Dedifferentiated amniotic fluid mesenchymal stem cell (primary cell): ENCODE measurements around the gene HVCN1.
"Not testable (repeated sequence)": the region's sequence is repeated elsewhere in the genome, so short reads cannot be mapped to it uniquely, and the experiment has no call there.

ENCODE experiments used
- DNase-seq: peaks from one replicate; pipeline ENCODE4 v3.0.0-alpha.2; 2016; ENCODE audit errors: extremely low spot score

HVCN1 gene

DNA sequence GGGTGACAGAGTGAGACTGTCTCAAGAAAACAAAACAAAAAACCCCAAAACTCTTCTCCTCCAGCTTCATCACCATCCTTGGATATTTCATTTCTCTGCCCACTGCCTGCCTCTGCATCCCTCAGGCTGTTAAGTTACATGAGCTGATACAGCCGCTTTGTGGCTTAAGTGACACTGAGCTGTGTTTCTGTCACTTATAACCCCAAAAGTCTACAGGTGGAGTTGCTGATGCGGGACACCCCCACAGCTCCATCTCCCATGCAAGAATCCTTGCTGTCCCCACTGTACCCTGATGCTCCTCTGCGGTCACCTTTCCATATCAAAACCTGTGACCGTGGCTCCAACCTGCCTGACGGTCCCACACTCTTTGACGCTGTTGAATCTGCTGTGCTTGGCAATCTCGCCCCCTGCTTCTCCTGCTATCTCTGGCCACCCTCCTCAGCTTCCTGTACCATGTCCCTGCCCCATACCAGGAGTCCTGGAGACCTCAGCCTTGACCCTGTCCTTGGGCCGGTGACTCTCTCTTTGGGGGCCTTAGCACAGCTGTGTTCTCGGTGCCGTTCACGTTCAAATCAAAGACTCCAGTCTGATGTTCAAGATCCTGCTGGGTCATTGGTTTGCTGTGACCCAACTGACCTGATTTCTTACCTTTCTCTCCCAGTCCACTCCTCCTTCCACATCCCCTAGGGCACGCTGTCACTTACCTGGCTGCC is 20.3 kb downstream of the HVCN1 start:
- no peak for DNase-seq

DNA sequence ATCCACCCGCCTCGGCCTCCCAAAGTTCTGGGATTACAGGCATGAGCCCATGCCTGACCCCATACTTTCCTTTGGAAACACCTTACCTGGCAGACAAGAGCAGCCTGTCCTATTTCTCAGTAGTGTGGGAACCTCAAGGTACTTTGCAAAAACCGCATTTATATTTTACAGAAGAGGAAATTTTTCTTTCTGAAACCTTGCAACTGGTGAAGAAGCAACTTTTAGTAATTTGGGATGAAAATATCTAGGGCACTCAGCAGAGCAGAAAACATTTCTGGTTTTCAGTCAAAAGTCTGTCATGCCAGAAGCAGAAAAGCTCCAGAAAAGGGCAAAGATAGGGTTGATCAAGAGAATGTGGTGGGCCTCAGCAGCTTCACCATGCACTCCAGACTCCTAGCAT is 21.2 kb downstream of the HVCN1 start:
- DNase-seq, result no peak

DNA sequence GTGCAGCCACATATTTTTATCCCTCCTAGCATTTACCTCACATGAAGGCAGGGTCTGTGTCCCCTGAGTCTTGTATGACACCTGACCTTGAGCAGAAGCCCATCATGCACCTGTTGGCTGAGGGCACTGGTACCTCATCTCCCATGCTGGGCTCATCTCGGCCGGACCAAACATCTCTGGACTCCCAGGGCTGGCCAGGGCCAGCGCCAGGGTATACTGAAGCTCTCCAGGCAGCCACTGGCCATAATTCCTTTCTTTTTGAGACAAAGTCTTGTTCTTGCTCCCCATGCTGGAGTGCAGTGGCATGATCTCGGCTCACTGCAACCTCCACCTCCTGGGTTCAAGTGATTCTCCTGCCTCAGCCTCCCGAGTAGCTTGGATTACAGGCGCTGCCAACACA is 22.0 kb downstream of the HVCN1 start:
- no peak for DNase-seq

DNA sequence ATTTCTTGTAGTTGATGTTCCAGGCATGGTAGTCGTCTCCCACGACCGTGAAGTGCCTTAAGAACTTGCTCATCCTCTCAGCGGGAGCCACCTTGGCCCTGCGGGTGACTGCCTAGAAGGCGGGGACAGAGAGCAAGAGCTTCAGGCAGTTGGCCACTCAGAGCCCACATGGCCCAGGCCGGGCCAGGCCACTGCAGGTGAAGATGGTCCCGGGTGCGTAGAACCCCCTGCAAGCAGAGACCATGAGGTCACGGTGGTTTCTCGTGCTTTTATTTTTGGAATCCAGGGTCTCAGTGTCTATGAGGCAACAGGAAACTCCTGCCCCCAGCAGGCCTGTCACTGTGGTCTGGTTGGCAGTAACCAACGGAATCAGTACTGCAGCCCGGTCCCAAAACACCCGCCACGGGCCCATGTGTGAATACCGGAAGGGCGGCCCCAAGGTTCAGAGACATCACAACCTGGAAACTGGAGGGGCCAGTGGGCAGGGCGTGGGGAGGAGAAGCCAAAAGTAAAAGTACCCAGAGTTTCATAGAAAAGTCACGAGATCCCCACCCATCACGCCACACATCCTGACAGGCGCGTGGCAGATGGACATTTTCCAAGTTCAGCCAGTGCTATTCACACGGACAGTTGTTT is 27.5 kb downstream of the HVCN1 start:
- DNase-seq, result no peak

DNA sequence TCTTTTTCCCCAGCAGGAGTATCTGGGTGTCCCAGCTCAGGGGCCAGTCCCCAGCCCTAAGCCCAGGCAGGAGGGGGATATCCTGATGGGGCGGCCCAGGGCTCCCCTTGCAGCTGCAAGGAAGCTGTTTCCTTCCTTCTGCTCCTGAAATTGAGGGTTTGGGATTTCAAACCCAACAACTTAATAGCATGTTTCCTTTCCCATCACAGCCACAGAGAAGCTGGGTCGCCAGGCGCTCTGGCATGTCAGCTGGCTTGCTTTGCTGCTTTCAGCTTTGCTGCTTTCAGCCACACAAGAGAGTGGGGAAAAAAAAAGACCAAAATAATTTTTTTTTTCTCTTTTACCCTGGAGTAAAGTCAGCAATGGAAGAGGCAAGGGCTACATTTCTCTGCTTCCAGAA is 30.0 kb downstream of the HVCN1 start:
- DNase-seq, result no peak

DNA sequence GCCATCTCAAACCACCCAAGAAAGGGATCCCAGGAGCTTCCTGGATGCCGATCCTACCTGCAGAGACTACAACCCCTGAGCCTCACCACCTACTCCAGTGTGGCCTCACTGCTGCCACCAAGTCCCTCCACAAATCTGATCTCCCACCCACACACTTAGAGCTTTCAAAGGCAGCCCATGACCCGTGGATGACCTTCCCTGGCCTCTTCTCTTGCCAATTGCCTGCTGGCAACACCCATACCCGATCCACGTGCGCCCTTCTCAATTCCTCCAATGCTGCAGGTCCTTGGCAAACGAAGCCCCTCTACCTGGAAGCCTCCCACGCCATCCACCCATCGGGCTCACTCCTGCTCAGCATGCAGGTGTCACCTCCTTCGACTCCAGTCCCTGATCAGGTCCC is 30.7 kb downstream of the HVCN1 start:
- DNase-seq, result no peak

DNA sequence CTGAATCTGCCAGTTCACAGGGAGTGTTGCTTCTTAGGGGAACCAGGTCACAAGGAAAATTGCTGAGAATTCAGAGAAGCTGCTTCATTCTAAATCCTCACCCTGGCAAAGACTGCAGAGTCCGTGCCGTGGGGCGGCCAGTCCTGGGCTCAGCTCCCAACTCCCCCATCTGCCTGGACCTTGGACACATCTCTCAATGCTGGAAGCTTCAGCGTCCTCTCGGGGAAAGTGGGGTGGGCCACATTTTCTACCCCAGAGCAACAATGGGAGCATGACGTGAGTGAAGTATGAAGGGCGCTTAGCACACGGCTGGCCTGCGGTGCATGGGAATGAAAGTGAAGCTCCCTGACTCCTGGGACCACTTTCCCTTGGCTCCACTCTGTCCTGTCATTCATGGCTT is 31.2 kb downstream of the HVCN1 start:
- DNase-seq, result no peak

DNA sequence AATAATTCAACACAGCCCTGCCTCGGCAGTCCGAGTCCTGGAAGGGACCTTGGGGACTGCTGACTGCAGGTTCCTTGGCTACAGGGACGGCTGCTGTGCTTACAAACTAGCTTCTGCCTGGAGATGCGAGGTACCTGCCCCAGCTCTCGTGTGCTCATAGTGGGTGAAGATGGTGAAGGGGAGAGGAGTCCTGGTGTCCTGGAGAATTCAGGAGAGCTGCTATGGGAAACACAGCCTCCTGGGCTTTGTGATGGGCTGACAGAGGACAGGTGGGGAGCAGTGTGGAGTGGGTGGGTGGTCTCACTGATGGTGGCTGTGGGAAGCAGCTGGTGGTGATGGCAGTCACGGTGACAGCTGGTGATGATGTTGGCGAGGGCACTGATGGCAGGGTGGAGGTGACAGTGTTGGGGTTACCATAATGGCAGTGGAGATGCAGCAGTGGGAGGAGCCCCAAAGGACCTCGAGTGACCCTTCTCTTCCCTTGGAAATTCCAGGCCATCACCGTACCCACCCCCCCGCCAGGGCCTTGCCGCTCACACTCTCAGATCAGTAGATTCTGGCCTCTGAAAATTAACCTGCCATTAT is 32.8 kb downstream of the HVCN1 start:
- DNase-seq, result no peak

DNA sequence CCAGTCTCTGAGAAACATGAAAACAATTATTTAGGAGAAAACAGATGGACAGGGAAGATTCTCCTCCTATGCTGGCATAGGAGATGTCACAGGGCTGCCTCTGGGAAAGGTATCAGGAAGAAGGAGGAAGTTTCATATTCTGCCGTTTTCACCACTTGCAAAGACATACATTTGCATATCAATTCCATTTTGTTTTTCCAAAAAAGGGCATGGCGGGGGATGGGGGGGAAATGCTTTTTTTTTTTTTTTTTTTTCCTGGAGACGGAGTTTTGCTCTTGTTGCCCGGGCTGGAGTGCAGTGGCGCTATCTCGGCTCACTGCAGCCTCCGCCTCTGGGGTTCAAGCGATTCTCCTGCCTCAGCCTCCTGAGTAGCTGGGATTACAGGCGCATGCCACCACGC is 34.7 kb downstream of the HVCN1 start:
- DNase-seq, result not testable (repeated sequence)

DNA sequence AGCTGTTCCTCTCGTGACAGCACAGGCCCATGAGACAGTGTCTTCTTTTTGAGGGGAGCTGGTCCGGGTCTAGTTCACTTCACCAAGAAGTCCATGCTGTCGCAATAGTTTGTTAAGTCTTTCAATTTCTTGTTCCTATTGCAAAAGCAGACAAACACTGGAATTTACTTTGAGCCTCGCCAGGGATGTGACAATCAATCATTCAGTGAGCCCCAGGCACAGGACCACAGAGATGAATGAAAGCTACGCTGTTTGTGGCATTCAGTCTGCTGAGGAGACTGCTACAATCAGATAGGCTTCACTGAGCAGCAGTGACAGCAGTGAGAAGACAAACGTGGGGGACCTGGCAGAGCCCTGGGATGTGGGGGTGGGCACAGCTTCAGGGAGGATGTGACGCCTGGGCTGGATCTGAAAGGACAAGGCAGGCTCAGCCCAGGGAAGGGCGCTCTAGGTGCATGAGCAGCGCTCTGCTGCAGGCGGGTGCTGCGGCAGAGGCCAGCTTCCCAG is 39.5 kb downstream of the HVCN1 start:
- DNase-seq, result no peak

DNA sequence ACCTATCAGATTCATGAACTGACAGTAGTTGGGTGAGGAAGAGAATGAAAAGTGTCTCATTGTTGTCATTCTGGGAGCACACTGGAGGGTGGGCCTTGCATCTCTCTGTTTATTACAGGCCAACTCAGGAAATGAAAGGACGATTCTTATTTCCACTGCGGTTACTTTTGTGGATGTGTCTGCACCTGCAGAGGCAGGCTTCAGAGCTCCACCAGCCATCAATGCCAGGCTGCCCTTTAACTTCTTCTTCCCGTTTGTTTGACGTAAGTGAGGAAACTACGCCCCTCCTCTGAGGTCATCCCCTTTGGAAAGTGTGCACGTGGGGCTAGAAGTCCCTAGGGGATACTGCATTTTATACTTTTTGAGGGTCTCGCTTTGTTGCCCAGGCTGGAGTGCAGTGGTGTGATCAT is 41.3 kb downstream of the HVCN1 start:
- DNase-seq, result no peak

DNA sequence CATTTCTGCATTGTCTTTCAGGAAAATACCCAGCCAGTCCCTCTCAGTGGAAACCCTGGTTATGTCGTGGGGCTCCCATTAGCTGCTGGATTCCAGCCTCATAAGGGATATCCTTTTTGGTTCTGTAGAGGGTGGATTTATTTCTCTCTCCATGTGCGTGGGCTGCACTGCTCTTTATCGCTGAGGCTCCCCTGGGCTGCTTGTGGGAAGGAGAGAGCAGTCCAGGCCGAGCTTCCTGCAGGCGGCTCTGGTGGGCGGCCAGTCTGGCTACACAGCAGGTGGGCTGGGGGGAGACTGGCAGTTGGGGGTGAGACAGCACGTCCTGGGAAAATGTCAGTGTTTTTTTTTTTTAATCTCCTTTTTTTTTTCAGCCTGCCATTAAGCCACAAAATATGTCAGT is 47.4 kb downstream of the HVCN1 start:
- no peak for DNase-seq

DNA sequence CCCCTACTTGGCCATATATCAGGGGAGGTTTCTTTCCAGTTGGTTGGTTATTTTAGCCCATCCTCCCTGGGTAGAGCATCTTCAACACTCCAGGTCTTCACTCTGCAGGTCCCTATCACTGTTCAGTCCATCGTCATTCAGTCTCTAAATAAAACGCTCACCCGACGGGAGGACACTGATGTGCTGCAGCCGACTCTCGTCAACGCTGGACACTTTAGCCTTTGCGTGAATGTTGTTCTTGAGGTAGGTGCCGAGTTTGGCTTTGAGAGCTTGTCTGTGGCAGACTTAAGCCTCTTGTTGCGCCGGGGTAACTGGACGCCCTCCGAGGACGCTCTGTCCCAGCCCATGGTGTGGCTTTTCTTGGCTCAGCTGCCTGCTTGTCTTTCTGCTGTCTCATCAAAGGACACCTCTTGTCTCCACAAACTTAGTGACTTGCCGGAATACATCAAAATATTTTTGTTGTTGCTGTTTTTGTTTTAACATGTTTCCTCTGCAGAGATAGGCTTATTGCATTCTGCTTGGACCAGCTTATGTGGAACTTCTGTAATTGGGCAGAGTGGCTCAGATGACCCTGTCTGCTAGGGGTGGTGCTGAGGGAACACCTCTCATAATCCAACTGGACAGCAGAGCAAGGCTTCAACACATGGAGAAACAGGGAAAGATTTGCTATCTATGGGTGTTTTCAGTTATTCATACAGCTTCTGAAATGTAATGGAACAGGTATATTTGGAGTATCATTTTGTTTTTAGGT is 48.5 kb downstream of the HVCN1 start:
- no peak for DNase-seq

DNA sequence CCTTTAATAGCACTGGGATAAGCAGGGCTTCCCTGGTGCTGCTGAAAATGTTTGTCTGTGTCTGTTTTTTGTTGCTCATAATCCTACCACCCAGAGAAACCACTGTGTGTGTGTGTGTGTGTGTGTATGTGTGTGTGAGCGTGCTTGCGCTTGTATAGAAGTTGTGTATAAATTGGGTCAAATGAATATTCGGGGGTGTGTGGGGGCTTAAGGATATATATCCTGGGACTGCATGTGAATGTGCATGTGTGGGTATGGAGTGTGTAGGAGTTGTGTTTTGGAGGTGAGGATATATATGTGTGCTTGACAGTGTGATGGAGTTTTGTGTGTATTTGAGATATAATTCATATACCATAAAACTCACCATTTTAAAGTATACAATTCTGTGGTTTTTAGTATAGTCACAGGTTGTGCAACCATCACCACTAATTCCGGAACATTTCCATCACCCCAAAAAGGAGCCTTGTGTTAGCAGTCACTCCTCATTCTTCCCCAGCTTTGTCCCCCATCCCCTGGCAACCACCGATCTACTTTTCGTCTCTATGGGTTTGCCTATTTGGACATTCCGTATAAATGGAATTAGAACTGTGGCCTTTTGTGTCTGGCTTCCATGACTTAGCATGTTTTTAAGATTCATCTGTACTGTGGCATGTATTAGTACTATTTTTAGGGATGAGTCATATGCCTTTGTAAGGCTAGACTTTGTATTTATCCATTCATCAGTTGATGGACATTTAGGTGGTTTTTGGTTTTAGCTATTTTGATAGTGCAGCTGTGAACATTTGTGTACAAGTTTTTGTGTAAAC is 49.4 kb downstream of the HVCN1 start:
- peak; percentile 59 for DNase-seq

DNA sequence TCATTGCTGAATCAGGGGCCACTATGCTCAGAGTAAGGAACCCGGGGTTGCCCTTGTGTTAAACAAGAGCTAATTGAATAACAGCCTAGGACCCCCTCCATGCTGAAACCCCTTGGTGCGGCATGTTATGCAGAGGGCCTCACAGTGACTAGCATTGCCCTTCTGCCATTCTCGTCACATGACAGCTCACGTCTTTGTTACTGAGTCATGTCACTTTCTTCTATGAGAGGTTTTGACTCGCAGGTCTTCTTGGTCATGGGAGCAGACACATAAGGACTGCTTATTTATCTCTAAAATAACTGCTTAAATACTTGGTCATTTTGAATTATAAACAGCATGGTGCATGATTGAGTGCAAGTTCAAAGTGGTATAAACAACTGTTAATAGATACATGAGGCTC is 50.1 kb downstream of the HVCN1 start:
- DNase-seq, result no peak

DNA sequence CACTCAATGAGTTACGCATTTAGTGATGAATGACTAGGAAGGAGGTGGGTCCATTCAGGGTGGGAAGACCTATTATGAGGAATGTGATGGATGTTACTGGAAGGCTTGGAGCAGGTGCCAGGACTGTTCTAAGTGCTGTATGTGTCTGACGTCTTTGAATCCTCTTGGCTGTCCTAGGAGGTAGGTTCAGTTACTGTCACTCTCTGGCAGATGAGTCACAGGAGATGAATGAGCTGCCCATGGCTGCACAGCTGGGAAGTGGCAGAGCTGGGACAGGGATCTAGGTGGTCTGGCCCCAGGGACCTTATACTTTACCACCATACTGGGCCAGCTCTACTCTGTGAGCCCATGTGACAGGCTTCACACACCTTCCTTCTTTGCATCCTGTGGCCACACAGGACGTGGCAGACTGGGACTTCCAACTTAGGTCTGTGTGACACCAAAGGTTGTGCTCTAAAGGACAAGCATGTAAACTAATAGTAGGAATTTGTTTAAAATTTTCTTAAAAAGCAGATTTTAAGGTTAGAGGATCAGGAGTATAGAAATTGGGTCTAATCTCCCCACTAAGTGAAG is 51.0 kb downstream of the HVCN1 start:
- no peak for DNase-seq

DNA sequence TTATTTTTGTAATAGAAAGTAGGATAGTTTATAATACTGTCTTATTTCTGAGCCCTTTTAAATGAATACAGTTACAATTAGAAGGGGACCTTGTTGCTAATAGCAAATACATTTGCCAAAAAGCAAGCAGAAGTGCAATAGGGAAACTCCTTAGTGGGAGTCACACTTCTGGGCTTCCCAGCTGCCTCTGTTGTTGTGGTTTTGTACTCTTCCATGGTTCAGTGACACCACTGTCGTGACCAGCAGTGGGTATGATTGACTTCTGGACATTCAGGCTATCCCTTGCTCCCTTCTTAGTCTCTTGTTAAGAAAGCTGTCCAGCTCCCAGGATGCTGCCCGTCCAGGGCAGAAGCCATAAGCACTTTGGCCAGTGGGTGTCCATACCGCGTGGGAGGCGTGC is 52.4 kb downstream of the HVCN1 start:
- no peak for DNase-seq

DNA sequence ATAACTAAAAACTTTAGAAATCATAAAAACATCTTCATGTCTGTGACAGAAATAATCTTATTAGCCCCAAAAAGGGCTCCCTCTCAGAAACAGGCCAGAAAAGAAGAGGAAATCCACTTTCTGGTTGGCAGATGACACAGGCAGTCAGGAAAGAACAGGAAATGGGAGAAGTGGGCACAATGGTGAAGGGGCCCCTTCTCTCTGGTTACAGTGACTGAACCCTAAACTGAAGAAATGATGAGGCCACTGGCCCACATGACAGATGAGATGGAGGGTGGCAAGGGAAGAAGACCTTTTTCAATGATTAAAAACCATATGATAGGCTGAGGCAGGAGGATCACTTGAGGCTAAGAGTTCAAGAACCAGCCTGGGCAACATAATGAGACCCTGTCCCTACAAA is 53.9 kb downstream of the HVCN1 start:
- no peak for DNase-seq

DNA sequence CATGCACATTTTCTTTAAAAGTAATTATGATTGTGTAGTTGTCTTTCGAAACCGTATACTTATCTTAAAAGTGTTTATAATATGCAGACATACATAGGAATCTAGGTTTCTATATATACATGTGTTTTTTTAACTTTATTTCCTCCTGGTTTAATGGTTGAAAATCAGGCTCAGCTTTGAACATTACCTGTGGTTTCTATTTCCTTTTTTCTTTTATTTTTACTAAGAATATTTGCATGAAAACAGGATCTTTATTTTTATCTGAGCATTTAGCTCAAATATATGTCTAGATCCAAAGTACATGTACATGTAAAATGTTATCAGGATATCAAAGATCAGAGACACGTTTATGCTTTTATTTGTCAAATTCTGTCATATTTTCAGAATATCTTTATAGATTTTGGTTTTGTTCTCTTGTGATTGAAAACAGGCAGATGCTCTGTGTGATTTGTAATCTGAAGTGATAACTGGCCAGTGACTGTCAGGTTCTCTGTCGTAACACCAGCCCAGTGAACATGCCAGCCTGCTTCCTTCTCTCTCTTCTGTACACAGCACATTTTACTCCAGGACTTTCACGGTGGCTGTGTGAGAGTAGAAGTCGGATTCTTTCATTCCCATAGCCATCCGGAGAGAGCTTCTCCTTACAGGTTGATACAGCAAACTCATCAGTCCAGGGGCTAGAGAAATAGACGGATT is 61.3 kb downstream of the HVCN1 start:
- DNase-seq, result no peak

DNA sequence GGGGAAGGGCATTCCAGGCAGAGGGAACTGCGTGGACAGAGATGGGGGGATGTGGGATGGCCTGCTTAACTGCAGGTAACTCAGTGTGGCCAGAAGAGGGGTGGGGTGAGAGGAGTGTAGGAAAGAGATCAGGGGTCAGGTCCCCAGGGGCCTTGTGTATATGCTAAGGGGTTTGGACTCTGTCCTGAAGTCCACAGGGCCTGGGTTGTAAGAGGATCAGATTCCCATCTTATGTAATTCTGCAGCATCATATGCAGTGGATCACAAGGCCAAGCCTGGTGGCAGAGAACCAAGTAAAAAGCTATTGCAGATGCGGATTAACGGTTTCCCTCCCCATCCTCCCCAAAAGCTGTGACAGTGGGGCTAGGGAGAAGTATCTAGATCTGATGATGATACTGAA is 66.3 kb downstream of the HVCN1 start:
- DNase-seq, result no peak

DNA sequence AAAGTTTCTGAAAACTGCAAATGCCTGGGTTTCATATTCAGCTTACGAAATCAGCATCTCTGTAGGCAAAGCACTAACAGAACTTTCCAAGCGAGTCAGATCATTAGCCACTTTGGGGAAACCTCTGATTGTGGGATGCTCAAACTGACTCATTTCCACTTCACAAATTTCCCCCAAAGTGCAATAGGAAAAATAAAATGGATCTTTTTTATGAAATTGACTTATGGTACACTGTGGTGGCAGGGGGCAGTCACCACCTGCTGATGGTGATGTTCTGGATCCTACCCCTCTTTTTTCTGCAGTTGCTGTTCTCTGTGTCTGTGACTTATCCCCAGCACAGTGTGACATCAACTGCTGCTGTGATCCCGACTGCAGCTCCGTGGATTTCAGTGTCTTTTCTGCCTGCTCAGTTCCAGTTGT is 69.4 kb downstream of the HVCN1 start:
- DNase-seq, result no peak
